HG03135 (cell line): Measurements from ENCODE around the gene WFDC13.
"Not testable (repeated sequence)": the region's sequence is repeated elsewhere in the genome, so short reads cannot be mapped to it uniquely, and the experiment has no call there.

ENCODE experiments used
- ATAC-seq: cut with Tn5 transposase; IDR thresholded peaks from one replicate; pipeline ENCODE4 v1.9.1; 2021; ENCODE audit warnings: mild to moderate bottlenecking, moderate library complexity; ENCODE audit not compliant: unreplicated experiment

Gene WFDC13, protein sequence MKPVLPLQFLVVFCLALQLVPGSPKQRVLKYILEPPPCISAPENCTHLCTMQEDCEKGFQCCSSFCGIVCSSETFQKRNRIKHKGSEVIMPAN

DNA sequence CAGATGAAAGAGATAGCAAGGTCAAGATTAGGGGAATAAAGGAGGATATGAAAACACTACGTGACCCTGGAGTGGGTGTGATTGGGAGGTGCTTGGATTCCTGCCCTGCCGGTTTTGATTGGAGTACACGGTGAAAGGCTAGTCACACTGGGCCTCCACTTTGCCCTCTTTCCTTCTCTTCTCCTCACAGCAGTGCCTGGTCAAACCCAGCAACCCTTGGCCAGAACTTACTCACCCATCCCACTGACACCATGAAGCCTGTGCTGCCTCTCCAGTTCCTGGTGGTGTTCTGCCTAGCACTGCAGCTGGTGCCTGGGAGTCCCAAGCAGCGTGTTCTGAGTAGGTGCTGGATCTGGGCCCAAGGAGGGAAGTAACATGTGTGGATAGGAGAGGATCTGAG is at the start of gene WFDC13:
WFDC13 (plus strand) TSS at position 166 of the 400 bp plus-strand sequence; CDS start at position 252, 86 bp downstream.
- no peak for ATAC-seq

DNA sequence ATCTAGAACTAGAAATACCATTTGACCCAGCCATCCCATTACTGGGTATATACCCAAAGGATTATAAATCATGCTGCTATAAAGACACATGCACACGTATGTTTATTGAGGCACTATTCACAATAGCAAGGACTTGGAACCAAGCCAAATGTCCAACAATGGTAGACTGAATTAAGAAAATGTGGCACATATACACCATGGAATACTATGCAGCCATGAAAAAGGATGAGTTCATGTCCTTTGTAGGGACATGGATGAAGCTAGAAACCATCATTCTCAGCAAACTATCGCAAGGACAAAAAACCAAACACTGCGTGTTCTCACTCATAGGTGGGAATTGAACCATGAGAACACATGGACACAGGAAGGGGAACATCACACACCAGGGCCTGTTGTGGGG is 44.8 kb upstream of the WFDC13 start:
- not testable (repeated sequence) for ATAC-seq

DNA sequence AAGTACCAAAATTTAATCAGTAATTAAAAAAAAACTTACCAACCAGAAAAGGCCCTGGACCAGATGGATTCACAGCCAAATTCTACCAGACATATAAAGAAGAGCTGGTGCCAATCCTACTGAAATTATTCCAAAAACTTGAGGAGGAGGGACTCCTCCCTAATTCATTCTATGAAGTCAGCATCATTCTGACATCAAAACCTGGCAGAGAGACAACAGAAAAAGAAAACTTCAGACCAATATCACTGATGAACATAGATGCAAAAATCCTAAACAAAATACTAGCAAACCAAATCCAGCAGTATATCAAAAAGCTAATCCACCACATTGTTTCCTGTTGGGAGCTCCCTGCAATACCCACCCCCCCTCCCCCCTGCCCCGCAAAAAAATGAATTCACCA is 31.7 kb upstream of the WFDC13 start, which contains the start of gene WFDC11:
WFDC11 (minus strand) TSS at position 101 of the 400 bp plus-strand sequence. CDS start 19,639 bp downstream, outside the sequence.
- ATAC-seq: no peak

DNA sequence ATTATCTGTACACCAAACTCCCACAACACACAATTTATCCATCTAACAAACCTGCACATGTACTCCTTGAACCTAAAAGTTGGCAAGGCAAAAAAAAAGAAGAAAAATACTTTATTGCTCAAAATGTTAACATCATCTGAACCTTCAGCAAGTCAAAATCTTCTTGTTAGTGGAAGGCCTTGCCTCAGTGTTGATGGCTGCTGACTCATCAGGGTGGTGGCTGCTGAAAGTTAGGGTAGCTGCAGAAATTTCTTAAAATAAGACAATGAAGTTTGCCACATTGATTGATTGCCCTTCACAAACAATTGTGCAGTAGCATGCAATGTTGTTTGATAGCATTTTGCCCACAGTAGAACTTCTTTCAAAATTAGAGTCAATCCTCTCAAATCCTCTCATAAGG is 29.1 kb upstream of the WFDC13 start:
- no peak for ATAC-seq

DNA sequence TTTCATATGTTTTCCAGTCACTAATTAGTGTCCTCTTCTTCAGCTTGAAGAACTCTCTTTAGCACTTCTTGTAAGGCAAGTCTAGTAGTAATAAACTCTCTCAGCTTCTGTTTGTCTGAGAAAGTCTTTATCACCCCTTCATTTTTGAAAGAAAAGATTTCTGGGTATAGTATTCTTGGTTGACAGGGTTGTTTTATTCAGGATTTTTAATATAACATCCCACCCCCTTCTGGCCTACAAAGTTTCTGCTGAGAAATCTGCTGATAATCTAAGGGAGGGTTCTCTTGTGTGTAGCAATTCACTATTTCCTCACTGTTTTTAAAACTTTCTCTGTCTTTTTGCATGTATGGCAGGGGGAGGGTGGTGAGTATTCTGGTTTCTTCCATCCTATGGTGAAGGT is 22.2 kb upstream of the WFDC13 start:
- no peak for ATAC-seq

DNA sequence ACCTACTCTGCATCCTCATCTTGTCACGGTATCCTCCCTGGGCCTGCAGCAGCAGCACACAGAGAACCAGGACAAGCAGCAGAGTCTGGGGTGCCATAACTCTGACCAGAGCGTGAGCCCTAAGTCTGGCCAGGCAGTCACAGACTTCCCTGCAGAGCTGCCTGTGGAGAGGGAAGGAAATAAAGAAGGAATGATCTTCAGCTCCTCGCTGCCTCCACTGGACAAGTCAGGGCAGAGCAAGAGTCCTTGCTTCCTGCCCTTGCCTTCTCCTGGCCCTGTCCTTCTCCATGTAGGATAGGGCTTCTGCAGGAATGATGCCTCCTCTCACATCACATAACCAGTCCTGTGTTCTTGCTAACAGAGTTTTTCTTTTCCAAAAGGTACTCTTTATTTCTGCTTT is 15.9 kb upstream of the WFDC13 start:
- ATAC-seq: no peak

DNA sequence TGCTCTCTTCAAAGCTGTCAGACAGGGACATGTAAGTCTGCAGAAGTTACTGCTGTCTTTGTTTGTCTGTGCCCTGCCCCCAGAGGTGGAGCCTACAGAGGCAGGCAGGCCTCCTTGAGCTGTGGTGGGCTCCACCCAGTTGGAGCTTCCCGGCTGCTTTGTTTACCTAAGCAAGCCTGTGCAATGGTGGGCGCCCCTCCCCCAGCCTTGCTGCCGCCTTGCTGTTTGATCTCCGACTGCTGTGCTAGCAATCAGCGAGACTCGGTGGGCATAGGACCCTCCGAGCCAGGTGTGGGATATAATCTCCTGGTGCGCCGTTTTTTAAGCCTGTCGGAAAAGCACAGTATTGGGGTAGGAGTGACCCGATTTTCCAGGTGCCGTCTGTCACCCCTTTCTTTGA is 8.5 kb upstream of the WFDC13 start:
- ATAC-seq: not testable (repeated sequence)

DNA sequence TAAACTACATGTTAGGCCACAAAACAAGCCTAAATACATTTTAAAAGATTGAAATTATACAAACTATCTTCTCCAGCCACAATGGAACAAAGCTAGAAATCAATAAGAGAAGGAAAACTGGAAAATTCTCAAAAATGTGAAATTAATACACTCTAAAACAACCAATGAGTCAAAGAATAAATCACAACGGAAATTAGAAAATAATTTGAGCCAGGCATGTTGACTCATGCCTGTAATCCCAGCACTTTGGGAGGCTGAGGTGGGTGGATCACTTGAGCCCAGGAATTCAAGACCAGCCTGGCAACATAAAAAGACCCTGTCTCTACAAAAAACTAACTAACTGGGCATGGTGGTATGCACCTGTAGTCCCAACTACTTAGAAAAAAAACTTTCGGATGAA is 6.3 kb upstream of the WFDC13 start:
- no peak for ATAC-seq

DNA sequence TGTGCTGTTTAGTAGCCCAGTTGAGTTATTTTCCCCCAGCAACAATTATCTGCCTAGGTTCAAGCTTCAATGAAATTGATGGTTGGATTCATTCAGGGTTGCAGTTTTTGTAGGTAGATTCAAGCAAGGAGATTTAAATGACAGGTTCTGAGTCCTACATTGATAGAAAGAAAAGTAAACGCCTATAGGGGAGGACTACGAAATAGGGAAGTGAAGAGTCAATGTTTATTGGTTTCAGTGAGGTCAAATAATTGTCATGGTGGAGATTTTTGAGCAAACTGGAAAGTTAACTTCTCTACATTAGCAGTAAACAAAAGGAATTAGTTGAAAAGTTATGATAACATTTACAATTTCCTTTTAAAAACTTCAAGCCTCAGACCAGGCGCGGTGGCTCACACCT is 734 bp upstream of the WFDC13 start:
- no peak for ATAC-seq

DNA sequence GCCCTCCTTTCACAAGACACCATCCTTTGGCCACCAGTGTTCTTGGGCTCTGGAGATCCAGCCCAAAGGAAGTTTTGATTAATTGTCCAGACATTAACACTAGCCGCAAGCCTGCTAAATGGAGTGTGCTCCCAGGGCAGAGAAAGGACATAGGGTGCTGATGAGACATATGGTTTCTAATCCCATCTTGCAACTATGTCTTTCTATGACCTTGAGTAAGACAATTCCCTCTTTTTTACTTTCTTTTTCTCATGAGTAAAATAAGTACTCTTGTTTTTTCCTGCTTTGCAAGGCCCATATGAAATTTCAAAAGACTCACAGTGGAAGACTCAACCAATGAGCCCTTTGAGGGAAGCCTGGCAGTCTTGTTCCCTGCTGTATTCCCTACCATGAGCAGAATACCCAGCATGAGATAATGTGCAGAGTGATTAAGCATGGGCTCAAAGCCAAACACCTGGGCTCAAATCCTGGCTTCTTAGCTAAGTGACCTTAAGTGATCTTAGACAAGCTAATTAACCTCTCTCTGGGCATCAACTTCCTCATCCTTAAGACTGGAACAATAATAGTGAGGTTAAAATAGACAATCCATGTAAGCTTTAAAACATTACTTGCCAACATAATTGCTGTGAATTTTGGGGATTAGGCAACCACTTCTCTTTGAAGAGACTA is 3.3 kb downstream of the WFDC13 start, which contains the start of gene WFDC10B:
WFDC10B (minus strand) TSS at position 51 of the 669 bp plus-strand sequence. CDS start 19,027 bp downstream, outside the sequence.
- ATAC-seq: no peak

DNA sequence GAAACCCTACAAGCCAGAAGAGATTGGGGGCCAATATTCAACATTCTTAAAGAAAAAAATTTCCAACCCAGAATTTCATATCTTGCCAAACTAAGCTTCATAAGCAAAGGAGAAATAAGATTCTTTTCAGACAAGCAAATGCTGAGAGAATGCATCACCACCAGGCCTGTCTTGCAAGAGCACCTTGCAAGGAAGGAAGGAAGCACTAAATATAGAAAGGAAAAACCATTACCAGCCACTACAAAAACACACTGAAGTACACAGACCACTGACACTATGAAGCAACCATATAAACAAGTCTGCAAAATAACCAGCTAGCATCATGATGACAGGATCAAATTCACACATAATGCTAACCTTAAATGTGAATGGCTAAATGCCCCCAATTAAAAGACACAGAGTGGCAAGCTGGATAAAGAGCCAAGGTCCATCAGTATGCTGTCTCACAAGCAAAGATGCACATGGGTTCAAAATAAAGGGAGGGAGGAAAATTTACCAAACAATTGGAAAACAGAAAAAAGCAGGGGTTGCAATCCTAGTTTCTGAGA is 14.4 kb downstream of the WFDC13 start:
- ATAC-seq: not testable (repeated sequence)

DNA sequence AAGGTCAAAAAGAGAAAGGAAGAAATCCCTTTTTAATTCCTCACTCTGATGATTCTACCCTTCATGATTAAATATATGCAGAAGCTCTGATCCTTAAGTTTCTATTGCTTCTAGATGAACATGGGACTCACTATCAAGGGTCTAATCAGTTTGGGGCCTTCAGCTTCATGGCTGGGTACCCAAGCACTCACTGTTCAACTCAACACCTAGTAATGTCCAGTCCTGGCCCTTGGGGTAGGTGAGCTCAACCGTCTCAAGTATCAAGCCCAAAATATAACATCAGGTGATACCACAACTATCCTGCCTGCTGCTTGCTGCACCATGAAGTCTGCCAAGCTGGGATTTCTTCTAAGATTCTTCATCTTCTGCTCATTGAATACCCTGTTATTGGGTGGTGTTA is 20.2 kb downstream of the WFDC13 start, which contains the start of gene SPINT4:
SPINT4 (plus strand) TSS at position 301 of the 400 bp plus-strand sequence; CDS start at position 322, 21 bp downstream.
- no peak for ATAC-seq

DNA sequence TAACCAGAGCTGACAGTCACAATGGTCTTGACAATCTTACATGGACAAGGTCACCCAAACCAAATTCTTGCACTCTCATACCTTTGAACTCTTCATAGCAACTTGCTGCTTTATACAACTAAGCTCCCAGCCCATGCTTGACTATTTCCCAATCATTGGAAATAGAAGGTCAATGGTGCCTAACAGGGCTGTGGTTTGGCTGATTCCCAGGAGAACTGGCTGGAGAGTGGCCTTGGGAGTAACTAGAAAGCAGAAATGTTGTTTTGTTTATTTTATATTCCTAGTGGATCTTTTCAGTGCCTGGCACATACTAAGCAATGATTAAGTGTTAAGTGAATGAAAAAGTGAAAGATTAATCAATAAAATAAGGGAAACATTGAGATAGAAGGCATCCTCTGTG is 23.3 kb downstream of the WFDC13 start:
- ATAC-seq: no peak

DNA sequence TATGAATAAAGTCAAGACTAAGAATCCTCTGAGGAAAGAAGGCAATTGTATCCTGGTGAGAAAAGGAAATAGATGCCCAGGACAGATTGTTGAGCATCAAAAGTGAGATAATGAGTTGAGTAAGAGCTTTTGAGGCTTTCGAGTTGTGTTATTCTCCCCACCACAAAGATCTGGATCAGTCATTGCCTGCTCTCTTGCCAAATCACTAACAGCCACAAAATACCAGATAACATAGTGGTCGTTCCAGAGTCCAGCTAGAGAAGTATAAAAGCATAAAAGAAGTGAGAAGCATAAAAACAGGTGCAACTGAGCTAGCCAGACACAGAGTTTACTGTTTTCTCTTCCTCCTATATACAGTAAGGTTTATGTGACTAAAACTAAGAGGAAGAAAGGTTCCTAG is 25.2 kb downstream of the WFDC13 start:
- no peak for ATAC-seq

DNA sequence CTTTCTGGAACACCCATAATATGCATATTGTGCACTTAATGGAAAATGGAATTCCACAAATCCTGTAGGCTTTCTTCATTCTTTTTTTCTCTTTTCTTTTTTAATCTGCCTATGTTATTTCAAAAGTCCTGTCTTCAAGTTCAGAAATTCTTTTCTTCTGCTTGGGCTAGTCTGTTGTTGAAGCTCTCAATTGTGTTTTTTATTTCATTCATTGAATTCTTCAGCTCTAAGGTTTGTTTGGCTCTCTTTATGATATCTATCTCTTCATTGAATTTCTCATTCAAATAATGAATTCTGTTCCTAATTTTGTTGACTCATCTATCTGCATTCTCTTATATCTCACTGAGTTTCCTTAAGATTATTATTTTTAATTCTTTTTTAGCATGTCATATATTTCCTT is 30.4 kb downstream of the WFDC13 start:
- ATAC-seq: no peak

DNA sequence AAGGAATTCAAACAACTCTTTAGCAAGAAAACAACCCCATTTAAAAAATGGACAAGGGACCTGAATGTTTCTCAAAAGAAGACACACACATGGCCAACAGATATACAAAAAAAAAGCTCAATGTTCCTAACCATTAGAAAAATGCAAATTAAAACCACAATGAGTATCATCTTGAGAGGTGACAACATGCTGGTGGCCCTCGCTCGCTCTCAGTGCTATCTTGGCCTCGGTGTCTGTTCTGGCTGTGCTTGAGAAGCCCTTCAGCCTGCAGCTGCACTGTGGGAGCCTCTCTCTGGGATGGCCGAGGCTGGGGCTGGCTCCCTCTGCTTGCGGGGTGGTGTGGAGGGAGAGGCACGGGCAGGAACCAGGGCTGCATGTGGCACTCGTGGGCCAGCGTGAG is 33.7 kb downstream of the WFDC13 start:
- ATAC-seq: no peak

DNA sequence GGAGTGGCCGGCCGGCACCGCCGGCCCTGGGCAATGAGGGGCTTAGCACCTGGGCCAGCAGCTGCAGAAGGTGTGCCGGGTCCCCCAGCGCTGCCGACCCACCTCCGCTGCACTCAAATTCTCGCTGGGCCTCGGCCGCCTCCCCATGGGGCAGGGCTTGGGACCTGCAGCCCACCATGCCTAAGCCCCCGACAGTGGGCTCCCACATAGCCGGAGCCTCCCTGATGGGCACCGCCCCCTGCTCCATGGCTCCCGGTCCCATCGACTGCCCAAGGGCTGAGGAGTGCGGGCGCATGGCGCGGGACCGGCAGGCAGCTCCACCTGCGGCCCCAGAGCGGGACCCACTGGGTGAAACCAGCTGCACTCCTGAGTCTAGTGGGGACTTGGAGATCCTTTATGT is 34.1 kb downstream of the WFDC13 start:
- ATAC-seq: no peak

DNA sequence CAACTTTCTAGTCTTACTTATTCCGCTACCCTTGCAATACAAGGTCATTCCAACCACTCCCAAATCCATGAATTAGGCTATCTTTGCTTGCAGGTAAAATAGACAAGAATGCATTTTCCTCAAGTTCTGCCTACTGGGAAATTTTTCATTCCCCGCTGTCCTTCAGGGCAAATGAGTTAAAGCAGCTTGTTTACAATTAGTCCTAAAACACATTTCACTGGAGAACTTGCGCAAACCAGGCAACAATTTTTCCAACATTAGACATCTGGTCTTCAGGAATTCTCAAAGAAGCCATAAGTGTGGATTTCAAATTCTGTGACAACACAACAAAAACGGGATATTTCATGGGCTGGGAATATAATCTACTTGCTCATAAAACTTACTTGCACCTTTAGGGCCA is 40.8 kb downstream of the WFDC13 start:
- ATAC-seq: no peak

DNA sequence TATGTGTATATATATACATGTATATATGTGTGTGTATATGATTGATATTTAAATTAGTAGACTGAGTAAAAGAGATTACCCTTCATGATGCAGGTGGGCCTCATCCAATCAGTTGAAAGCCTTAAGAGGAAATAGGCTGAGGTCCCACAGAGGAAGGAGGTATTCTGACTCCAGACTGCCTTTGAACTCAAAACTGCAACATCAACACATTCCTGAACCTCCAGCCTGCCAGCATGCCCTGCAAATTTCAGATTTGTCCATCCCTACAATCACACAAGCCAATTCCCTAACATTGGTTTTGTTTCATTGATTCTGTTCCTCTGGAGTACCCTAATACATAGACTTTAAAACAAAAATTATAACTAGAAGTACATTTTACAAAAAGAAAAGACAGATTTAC is 43.2 kb downstream of the WFDC13 start:
- ATAC-seq: no peak

DNA sequence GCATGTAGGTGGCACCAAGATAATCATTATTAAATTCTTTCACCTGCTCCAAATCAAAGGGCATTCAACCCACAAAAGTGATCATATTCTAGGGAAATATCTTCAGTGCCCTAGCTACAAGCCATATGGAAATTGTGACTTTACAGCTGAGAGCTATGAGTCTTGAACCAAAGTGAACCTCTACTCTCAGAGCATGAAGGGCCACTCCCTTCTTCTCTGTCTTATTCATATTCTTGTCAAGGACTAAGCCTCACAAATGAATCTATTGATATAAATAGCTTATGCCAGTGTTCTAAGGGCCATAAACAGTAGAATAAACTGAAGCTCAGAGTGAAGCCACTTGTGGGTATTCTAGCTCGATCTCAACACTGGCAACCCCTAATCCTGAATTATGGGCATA is 49.9 kb downstream of the WFDC13 start:
- no peak for ATAC-seq

DNA sequence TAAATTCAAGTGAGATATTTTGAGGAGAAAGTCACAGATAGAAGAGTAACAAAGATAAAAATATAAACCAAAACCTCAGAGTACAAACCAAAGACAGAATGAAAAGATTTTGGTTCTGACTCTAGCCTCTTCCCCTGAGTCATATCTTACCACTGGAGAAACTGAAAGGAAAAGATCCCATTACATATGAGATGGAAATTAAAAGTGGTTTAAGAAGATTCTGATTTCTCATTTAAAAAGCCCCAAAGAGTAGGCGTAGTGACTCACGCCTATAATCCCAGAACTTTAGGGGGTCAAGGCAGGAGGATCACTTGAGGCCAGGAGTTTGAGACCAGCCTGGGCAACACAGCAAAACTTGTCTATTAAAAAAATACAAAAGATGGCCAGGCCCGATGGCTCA is 50.9 kb downstream of the WFDC13 start:
- no peak for ATAC-seq

DNA sequence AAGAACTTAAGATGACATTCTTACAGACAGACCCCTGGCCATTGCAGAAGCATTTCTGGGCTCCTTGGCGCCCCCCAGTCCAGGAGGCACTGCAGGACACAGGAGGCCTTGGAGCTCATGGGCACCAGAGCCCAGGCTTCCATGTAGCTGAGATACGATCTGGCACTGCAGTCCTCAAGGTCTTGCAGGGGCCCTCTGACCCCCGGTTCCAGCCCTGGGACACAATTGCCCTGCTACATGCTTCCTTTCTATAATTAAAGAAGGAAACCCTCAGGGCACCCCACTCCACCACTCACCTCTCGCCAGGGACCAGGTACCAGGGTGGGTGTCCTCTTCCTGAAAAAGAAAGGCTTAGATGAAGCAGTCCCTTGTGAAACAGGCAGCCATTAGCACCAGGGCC is 56.3 kb downstream of the WFDC13 start:
- no peak for ATAC-seq
